ENCODE measurements around the gene ARL10.

The ARL10 gene

GRCh38 chr5:176424181-176424580 is 58.9 kb downstream of the ARL10 start:
- in situ Hi-C loops (cut with HindIII; ENCODE audit: low sequenced_read_pairs) = no loop called here
- no peak for DNase-seq (ENCODE audit: low read depth, low spot score)

GRCh38 chr5:176425138-176425537 is 59.9 kb downstream of the ARL10 start:
- in situ Hi-C loops (cut with HindIII; ENCODE audit: low sequenced_read_pairs) = no loop called here
- no peak for TF ChIP-seq CTCF (IDR thresholded peaks at IDR 0.05; ENCODE audit: low read depth, low read length)
- DNase-seq (ENCODE audit: low read depth, low spot score) = peak; percentile 52
- H3K4me3 ChIP-seq (ENCODE audit: low read depth, low read length) = no peak overlapping the region

More at GRCh38 chr5:176424181-176424580, 58.9 kb downstream of the ARL10 start:
- no peak overlapping the region for H3K4me3 ChIP-seq (ENCODE audit: low read depth, low read length)
- no peak for TF ChIP-seq CTCF (IDR thresholded peaks at IDR 0.05; ENCODE audit: low read depth, low read length)

- in situ Hi-C loops (cut with HindIII; ENCODE audit: low sequenced_read_pairs) = no loop called here
- no peak for DNase-seq (ENCODE audit: low read depth, low spot score)
- H3K4me3 ChIP-seq (ENCODE audit: low read depth, low read length) = no peak overlapping the region
These were observed 60.5 kb downstream of the ARL10 start for GRCh38 chr5:176425791-176426190.

GRCh38 chr5:176426876-176427275 is 61.6 kb downstream of the ARL10 start:
- DNase-seq (ENCODE audit: low read depth, low spot score) = no peak
- no peak for TF ChIP-seq CTCF (IDR thresholded peaks at IDR 0.05; ENCODE audit: low read depth, low read length)
- H3K4me3 ChIP-seq (ENCODE audit: low read depth, low read length) = no peak overlapping the region
- in situ Hi-C loops (cut with HindIII; ENCODE audit: low sequenced_read_pairs) = no loop called here

More at GRCh38 chr5:176425791-176426190, 60.5 kb downstream of the ARL10 start:
- TF ChIP-seq CTCF (IDR thresholded peaks at IDR 0.05; ENCODE audit: low read depth, low read length) = no peak

GRCh38 chr5:176427971-176428370 is 62.7 kb downstream of the ARL10 start:
- no peak for DNase-seq (ENCODE audit: low read depth, low spot score)
- in situ Hi-C loops (cut with HindIII; ENCODE audit: low sequenced_read_pairs) = no loop called here
- TF ChIP-seq CTCF (IDR thresholded peaks at IDR 0.05; ENCODE audit: low read depth, low read length) = no peak
- no peak overlapping the region for H3K4me3 ChIP-seq (ENCODE audit: low read depth, low read length)

- DNase-seq (ENCODE audit: low read depth, low spot score) = no peak
- H3K4me3 ChIP-seq (ENCODE audit: low read depth, low read length) = no peak overlapping the region
- in situ Hi-C loops (cut with HindIII; ENCODE audit: low sequenced_read_pairs) = no loop called here
- no peak for TF ChIP-seq CTCF (IDR thresholded peaks at IDR 0.05; ENCODE audit: low read depth, low read length)
These were observed 64.7 kb downstream of the ARL10 start for GRCh38 chr5:176429972-176430371.

All from astrocyte of the spinal cord (primary cell).